Esophagus muscularis mucosa (tissue), 3 donors: Measurements from ENCODE around the gene MYL11.

Experiments used
- CTCF ChIP-seq, 3 experiments: fragments of 200-600 bp in 2 of 3; fragments of 450-650 bp in 1 of 3; sonication (generic) in 2 of 3; IDR thresholded peaks; one replicate each; pipeline ENCODE4 v1.5.1; 2017 to 2019; ENCODE audit warnings: antibody characterized with exemption in 3 of 3, mild to moderate bottlenecking in 2 of 3, moderate library complexity in 1 of 3
- POLR2A ChIP-seq: fragments of 450-650 bp; IDR thresholded peaks from one replicate; pipeline ENCODE4 v1.6.1; 2017; ENCODE audit warnings: antibody characterized with exemption, moderate library complexity, mild to moderate bottlenecking, low read depth
- POLR2AphosphoS5 ChIP-seq, 2 donors: sonication (generic); formaldehyde crosslinking; IDR thresholded peaks; one replicate each; pipeline ENCODE4 v1.6.1; 2017; ENCODE audit warnings: antibody characterized with exemption in 2 of 2

GRCh38 chr16:30374538-30374937 lies at the start of gene MYL11:
- TF ChIP-seq CTCF (IDR thresholded peaks at IDR 0.05) (no peak), POLR2AphosphoS5 (IDR thresholded peaks at IDR 0.05) (no peak), POLR2A (no peak)
